A673 (cell line): Measurements from ENCODE around the gene C1QTNF9. TPM values are rescaled to one million over a fixed set of nuclear protein-coding genes. Genes with fewer than 3 reads are reported as not detected.

Source experiments
- BruUV-seq: library from RNA; stranded (reverse); fragments of 400-500 nt; replicated peaks from 2 replicates; lab custom pipeline; 2021; lab: Mats Ljungman, UMichigan
- CTCF ChIA-PET: fragments of 300-600 bp; sonication (Branson Sonifier 250); formaldehyde crosslinking; loops from one replicate; lab custom pipeline; 2022; ENCODE audit warnings: antibody characterized with exemption; lab: Charles Lee
- POLR2A ChIA-PET: fragments of 300-600 bp; sonication (Branson Sonifier 250); formaldehyde crosslinking; loops from one replicate; lab custom pipeline; 2022; ENCODE audit warnings: antibody characterized with exemption; ENCODE audit not compliant: low non-redundant PET; lab: Charles Lee
- DNase-seq: peaks from one replicate; pipeline ENCODE4 v3.0.0-alpha.2; 2015; ENCODE audit warnings: low spot score
- H3K27ac ChIP-seq: fragments of 200-600 bp; sonication (generic); 2 replicates; pipeline ENCODE4 v1.5.1; 2016; ENCODE audit warnings: mixed run types, low read depth, mild to moderate bottlenecking, mixed read lengths, antibody characterized with exemption, low read length; ENCODE audit not compliant: poor library complexity, severe bottlenecking
- H3K27me3 ChIP-seq: fragments of 200-600 bp; sonication (generic); replicated peaks from 2 replicates; pipeline ENCODE4 v1.6.1; 2017; ENCODE audit warnings: mixed run types, low read depth, mild to moderate bottlenecking, mixed read lengths, antibody characterized with exemption, low read length; ENCODE audit not compliant: insufficient read depth, poor library complexity
- H3K36me3 ChIP-seq: fragments of 200-600 bp; sonication (generic); 2 replicates; pipeline ENCODE4 v1.6.1; 2016; ENCODE audit warnings: mixed run types, mild to moderate bottlenecking, mixed read lengths, antibody characterized with exemption, low read length; ENCODE audit not compliant: insufficient read depth, poor library complexity, severe bottlenecking
- H3K4me1 ChIP-seq: fragments of 200-600 bp; sonication (generic); 2 replicates; pipeline ENCODE4 v1.6.1; 2017; ENCODE audit warnings: mixed run types, mild to moderate bottlenecking, mixed read lengths, antibody characterized with exemption, low read length; ENCODE audit not compliant: insufficient read depth, poor library complexity, severe bottlenecking
- H3K4me3 ChIP-seq: fragments of 200-600 bp; sonication (generic); 2 replicates; pipeline ENCODE4 v1.5.1; 2016; ENCODE audit warnings: low read depth, mixed run types, mild to moderate bottlenecking, mixed read lengths, low read length; ENCODE audit not compliant: poor library complexity, severe bottlenecking
- H3K9me3 ChIP-seq: fragments of 200-600 bp; sonication (generic); 2 replicates; pipeline ENCODE4 v1.6.1; 2016; ENCODE audit warnings: mixed run types, low read depth, mild to moderate bottlenecking, mixed read lengths, antibody characterized with exemption, low read length; ENCODE audit not compliant: poor library complexity, severe bottlenecking
- CTCF ChIP-seq: fragments of 300-800, 200-600 bp; sonication (generic); conservative IDR thresholded peaks from 2 replicates; pipeline ENCODE4 v1.5.1; 2017; ENCODE audit warnings: low read depth, mild to moderate bottlenecking, antibody characterized with exemption, low read length, moderate library complexity, mixed read lengths
- EZH2 ChIP-seq: fragments of 200-600 bp; sonication (generic); IDR thresholded peaks from 2 replicates; pipeline ENCODE4 v1.6.1; 2017; ENCODE audit warnings: borderline replicate concordance, low read depth, mild to moderate bottlenecking, mixed read lengths, antibody characterized with exemption, low read length; ENCODE audit not compliant: poor library complexity, severe bottlenecking
- intact Hi-C: fragments of 100-400 bp; cut with micrococcal nuclease; formaldehyde crosslinking; loops from one replicate; pipeline ENCODE4 v1.10.0; 2022; ENCODE audit not compliant: unreplicated experiment
- total RNA-seq: library from RNA; stranded (reverse); gene quantifications from 2 replicates; pipeline ENCODE4 v1.2.3, GENCODE V29; 2021

C1QTNF9 gene
- total RNA-seq, 1 experiment from 2014 or later = 0.34 TPM

GRCh38 chr13:24284889-24285565, 24.4 kb upstream of the C1QTNF9 start:
- peaks cover 35% of the 10 kb centered on the region for H3K4me1 ChIP-seq
- ChIA-PET CTCF (no interaction called here), POLR2A (no interaction called here)
- no peaks in the 10 kb centered on the region for H3K27me3 ChIP-seq
- TF ChIP-seq CTCF (no peak), EZH2 (no peak)
- BruUV-seq = no TSS peak
- intact Hi-C loops = no loop called here
- H3K36me3 ChIP-seq = peaks cover 77% of the 10 kb centered on the region
- no peaks in the 10 kb centered on the region for H3K9me3 ChIP-seq
- no peak overlapping the region for H3K4me3 ChIP-seq
- no peak overlapping the region for H3K27ac ChIP-seq
- DNase-seq = no peak

- TF ChIP-seq CTCF (no peak), EZH2 (no peak)
- intact Hi-C loops = no loop called here
- Histone ChIP-seq H3K27me3 (no peaks in the 10 kb centered on the region), H3K4me3 (no peak overlapping the region), H3K27ac (no peak overlapping the region), H3K36me3 (peaks cover 89% of the 10 kb centered on the region), H3K9me3 (no peaks in the 10 kb centered on the region), H3K4me1 (peaks cover 19% of the 10 kb centered on the region)
- no TSS peak for BruUV-seq
- DNase-seq = no peak
- POLR2A ChIA-PET = no interaction called here
- CTCF ChIA-PET = no interaction called here
Measured at GRCh38 chr13:24286624-24287023, 22.8 kb upstream of the C1QTNF9 start.

- ChIA-PET CTCF (no interaction called here), POLR2A (no interaction called here)
- no TSS peak for BruUV-seq
- no peaks in the 10 kb centered on the region for H3K27me3 ChIP-seq
- H3K9me3 ChIP-seq = no peaks in the 10 kb centered on the region
- intact Hi-C loops = no loop called here
- peaks cover 90% of the 10 kb centered on the region for H3K36me3 ChIP-seq
- no peak overlapping the region for H3K4me3 ChIP-seq
- H3K4me1 ChIP-seq = peaks cover 17% of the 10 kb centered on the region
- H3K27ac ChIP-seq = no peak overlapping the region
- no peak for DNase-seq
- TF ChIP-seq EZH2 (no peak), CTCF (no peak)
Measured at GRCh38 chr13:24287748-24288287, 21.6 kb upstream of the C1QTNF9 start.
